ENCODE results near the gene MSRB1.
"Not testable (repeated sequence)": the region's sequence is repeated elsewhere in the genome, so short reads cannot be mapped to it uniquely, and the experiment has no call there.

MSRB1 gene

GRCh38 chr16:1978476-1979120, 35.6 kb upstream of the MSRB1 start:
- no peak for FAIRE-seq

GRCh38 chr16:1977875-1978268, 34.9 kb upstream of the MSRB1 start:
- no peak for FAIRE-seq

GRCh38 chr16:1976951-1977874, 34.2 kb upstream of the MSRB1 start:
- no peak for FAIRE-seq

GRCh38 chr16:1976216-1976520, 33.2 kb upstream of the MSRB1 start:
- no peak for FAIRE-seq

GRCh38 chr16:1975432-1976215, 32.6 kb upstream of the MSRB1 start:
- no peak for FAIRE-seq

- no peak for FAIRE-seq
Observed at GRCh38 chr16:1974157-1975070, 31.4 kb upstream of the MSRB1 start.

- no peak for FAIRE-seq
Observed at GRCh38 chr16:1973461-1974156, 30.6 kb upstream of the MSRB1 start.

GRCh38 chr16:1972490-1972877, 29.5 kb upstream of the MSRB1 start:
- no peak for FAIRE-seq

GRCh38 chr16:1971796-1972489, 28.9 kb upstream of the MSRB1 start, which contains the start of gene TBL3:
Gene TBL3 (plus strand): TSS chr16:1972053. CDS start chr16:1972165, 112 bp downstream.
- peak; percentile 51 for FAIRE-seq

- no peak for FAIRE-seq
Observed at GRCh38 chr16:1968146-1968953, 25.4 kb upstream of the MSRB1 start.

GRCh38 chr16:1966460-1966859, 23.5 kb upstream of the MSRB1 start, which contains the start of gene RNF151:
Gene RNF151 (plus strand): TSS chr16:1966856. CDS start chr16:1966882, 26 bp downstream.
- no peak for FAIRE-seq

GRCh38 chr16:1965396-1966001, 22.5 kb upstream of the MSRB1 start:
- no peak for FAIRE-seq

GRCh38 chr16:1964506-1965395, 21.8 kb upstream of the MSRB1 start, which contains the start of gene RPS2:
Gene RPS2 (minus strand): TSS chr16:1964826. CDS start chr16:1964625, 201 bp downstream.
- no peak for FAIRE-seq

- no peak for FAIRE-seq
Observed at GRCh38 chr16:1963806-1964505, 21.0 kb upstream of the MSRB1 start.

- FAIRE-seq: not testable (repeated sequence)
Observed at GRCh38 chr16:1962161-1963153, 19.5 kb upstream of the MSRB1 start.

- FAIRE-seq: no peak
Observed at GRCh38 chr16:1961651-1962067, 18.7 kb upstream of the MSRB1 start.
